Measurements from ENCODE around the gene EXT2.

- TF ChIP-seq, protein P1, sequence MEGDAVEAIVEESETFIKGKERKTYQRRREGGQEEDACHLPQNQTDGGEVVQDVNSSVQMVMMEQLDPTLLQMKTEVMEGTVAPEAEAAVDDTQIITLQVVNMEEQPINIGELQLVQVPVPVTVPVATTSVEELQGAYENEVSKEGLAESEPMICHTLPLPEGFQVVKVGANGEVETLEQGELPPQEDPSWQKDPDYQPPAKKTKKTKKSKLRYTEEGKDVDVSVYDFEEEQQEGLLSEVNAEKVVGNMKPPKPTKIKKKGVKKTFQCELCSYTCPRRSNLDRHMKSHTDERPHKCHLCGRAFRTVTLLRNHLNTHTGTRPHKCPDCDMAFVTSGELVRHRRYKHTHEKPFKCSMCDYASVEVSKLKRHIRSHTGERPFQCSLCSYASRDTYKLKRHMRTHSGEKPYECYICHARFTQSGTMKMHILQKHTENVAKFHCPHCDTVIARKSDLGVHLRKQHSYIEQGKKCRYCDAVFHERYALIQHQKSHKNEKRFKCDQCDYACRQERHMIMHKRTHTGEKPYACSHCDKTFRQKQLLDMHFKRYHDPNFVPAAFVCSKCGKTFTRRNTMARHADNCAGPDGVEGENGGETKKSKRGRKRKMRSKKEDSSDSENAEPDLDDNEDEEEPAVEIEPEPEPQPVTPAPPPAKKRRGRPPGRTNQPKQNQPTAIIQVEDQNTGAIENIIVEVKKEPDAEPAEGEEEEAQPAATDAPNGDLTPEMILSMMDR (IDR thresholded peaks at IDR 0.05; ENCODE audit: low read length): peak; percentile 77
- TF ChIP-seq EZH2 (optimal IDR thresholded peaks at IDR 0.05; ENCODE audit: low read depth, low read length): no peak
These were observed 29.4 kb upstream of the EXT2 start, which contains the start of gene ACCS for GRCh38 chr11:44065841-44066731.

Measured in MM.1S (cell line).